HG03139 (cell line): ENCODE data around the gene ACP7.

Source experiments
- ATAC-seq: cut with Tn5 transposase; IDR thresholded peaks from one replicate; pipeline ENCODE4 v1.9.1; 2021; ENCODE audit not compliant: unreplicated experiment

The ACP7 gene

DNA sequence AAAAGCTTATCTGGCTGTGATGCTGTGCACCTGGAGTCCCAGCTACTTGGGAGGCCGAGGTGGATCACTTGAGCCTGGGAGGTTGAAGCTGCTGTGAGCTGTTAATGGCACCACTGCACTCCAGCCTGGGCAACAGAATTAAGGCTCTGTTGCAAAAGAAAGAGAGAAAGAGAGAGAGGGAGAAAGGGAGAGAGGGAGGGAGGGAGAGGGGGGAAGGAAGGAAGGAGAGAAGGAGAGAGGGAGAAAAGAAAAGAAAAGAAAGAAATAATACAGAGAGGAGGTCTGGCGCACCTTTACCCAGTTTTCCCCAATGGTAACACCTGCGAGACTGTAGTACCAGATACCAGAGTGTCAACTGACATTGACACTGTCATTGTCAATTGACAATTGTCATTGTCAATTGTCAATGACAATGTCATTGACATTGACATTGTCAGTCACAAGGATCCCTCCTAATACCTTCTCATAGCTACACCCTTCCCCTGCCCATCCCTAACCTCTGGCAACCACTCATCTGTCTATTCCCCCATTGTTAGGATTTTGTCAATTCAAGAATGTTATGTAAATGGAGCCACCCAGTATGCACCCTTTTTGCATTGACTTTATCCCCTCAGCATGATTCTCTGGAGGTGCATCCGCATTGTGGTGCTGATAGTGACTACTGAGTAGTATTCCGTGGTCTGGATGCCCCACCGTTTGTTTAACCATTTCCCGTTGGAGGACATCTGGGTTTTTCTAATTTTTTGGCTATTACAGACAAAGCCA is 62.7 kb downstream of the ACP7 start:
- no peak for ATAC-seq

DNA sequence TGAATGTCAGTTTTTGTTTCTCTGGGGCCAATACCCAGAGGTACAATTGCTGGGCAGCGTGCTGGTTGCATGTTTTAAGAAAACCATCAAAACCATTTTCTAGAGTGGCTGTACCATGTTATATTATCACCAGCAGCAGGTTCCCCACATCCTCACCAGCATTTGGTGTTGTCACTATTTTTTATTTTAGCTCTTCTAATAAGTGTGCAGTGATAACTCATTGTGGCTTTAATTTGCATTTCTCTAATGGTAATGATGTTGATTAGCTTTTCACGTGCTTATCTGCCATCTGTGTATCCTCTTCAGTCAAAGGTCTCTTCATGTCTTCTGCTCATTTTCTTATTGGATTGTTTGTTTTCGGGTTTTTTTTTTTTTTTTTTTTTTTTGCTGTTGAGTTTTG is 63.3 kb downstream of the ACP7 start:
- no peak for ATAC-seq

DNA sequence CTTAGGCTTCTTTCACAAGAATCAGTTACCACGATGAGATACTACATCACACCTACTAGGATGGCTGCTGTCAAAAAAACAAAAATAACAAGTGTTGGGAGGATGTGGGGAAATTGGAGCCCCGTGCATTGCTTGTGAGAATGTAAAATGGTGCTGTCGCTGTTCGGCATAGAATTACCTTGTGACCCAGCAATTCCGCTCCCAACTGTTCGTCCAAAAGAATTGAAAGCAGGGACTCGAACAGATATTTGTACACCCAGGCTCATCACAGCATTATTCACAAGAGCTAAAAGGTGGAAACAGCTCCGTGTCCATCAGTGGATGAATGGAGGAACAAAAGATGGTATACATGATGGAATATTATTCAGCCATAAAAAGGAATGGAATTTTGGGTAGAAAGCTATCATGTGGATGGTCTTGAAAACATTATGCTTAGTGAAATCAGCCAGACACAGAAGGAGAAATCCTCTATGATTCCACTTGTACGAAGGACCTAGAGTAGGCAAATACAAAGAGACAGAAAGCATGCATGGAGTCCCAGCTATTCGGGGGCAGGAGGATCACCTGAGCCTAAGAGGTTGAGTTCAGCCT is 64.9 kb downstream of the ACP7 start:
- no peak for ATAC-seq

- ATAC-seq, result no peak
These were observed 66.1 kb downstream of the ACP7 start for GRCh38 chr19:39150235-39150634.

DNA sequence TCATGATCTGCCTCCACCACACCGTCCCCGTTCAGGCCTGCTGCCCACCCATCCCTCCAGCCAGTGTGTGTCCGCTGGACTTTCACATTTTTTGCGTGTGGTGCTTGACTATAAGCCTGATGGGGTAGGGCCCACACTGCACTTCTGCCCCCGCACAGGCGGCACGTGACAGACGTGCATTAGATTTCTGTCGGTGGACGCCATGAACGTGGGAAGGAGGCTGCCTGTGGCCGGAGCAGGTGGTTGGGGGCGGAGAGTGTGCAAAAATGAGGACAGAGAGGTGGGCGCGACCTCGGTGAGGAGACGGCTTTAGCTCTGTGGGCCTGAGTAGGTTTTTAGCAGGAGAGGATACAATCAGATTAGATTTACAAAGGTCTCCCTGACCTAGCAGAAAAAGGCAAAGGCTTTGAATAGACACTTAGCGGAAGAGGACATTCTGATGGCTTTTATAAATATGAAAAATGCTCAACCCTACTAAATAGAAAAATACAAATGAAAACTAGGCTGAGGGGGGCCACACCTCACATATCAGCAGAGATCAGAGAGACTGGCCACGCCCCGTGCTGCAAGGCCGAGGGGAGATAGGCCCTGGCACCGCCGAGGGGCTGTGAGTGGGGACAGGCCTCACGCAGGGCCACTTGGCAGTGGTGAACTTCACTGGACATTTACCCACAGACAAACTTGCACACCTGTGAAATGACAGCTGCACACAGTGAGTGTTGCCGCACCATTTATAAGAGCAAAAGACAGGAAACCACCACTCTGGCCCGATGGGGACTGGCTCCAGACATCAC is 66.8 kb downstream of the ACP7 start:
- ATAC-seq, result no peak

DNA sequence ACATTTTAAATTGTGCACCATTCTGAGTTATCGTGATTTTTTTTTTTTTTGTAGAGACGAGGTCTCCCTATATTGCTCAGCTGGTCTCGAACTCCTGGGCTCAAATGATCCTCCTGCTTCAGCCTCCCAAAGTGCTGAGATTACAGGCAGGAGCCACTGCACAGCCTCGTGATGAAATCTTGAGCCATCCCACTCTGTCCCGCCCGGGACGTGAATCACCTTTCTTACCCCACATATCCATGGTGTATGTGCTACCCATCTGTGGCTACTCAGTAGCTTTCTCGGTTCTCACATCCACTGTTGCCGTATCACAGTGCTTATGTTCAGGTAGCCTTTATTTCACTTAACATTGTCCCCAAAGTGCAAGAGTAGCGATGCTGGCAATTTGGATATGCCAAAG is 67.9 kb downstream of the ACP7 start:
- ATAC-seq, result no peak

GRCh38 chr19:39154100-39154628 is 70.0 kb downstream of the ACP7 start:
- no peak for ATAC-seq

GRCh38 chr19:39154629-39155100 is 70.5 kb downstream of the ACP7 start:
- ATAC-seq, result no peak

GRCh38 chr19:39155114-39155700 is 71.0 kb downstream of the ACP7 start:
- ATAC-seq, result no peak

DNA sequence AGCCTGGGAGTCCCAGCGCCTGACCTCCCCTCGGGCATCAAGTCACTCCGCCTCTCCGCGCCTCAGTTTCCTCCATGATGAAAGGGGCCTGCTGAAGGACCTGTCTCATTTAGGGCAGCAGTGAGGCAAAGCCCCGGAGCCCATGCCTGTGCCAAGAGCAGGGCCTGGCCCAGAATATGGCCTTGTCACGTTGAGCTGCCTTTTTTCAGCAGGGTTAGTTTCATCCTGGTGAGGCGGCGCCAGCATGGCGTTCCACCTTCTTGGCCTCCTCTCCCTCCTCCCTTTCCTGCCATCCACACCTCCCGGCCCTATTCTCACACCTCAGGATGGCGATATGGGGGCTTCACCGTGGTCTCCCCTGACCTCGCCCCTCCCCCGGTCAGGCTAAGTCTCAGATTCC is 71.6 kb downstream of the ACP7 start:
- no peak for ATAC-seq

DNA sequence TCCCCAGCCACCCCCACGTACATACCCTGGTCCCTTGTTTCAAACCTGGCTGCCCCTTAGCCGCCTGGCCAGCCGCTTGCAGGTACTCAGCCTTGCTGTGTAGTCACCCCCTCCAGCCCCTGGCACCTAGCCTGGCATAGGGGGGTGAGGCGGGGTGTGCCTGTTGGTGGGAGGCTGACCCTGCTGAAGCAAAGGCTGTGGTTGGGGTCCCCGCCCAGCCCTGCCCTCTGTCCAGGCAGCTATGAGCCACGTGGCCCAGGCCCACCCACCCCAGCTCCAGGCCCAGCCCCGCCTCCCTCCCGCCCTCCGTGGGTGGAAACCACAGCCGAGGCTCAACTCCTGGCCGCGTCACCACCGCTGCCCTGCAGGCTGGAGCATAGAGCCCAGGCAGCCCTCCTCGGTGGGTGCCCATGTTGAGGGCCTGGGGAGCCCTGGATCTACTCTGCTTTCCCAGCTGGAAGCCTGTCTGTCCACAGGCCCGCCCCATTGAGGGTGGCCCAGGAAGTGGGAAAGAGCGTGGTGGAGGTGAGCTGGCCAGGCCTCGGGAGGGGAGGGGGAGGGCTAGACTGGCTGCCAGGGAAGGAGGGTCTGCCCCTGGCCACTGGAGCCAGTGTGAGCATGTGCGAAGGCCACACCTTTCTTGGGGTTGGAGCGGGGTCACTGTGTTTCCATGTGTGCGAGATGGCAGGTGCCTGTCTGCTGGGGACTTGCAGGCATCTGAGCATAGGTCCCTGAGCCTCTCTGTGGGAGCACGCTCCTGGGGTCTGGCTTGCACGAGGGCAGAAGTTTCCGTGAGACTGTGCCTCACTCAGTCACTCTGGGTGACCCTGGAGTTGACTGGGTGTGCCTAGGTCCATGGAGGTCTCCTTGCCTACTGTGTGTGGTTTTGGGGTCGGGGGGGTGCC is 72.4 kb downstream of the ACP7 start:
- ATAC-seq, result no peak

GRCh38 chr19:39157275-39157996 is 73.3 kb downstream of the ACP7 start:
- ATAC-seq, result no peak

- ATAC-seq, result no peak
These were observed 73.8 kb downstream of the ACP7 start for GRCh38 chr19:39157997-39158389.

DNA sequence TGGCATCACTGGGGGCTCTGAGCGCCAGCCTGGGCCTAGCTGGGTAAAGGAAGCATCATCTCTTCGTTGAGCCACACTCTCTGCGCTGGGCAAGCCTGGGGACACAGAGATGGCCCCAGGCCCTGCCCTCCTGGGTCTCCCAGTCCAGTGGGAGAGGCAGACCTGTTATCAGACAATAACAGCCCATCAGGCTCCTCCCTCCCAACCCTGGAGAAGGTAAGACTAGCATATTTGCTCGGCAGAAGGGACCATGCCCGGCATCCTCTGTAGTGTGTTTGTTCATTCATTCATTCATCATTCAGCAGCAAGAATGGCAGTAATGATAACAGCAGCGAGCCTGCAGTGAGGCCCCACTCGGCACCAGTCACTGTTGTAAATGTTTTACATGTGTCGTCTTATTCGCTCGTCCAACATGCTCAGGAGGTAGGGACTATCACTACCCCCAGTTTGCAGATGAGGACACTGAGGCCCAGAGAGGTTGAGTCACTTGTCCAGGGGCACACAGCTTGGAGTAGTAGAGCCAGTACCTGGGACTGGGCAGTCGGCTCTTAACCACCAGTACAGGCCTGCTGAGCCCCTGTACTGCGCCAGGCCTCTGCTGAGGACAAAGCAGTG is 74.6 kb downstream of the ACP7 start:
- ATAC-seq, result no peak

DNA sequence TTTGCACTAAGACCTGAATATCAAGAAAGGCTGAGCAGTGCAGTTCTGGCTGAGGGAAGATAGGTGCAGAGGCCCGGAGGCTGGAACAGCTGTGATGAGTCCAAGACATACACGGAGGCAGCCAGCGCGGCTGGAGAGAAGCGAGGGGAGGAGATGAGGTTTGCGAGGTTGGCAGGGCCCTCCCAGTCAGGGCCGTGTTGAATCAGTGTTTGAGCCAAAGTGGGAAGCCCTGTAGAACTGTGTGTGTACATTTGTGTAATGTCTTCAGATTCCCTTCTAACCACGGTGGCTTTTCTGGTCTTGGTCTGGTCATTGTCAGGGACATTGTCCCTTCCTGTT is 76.3 kb downstream of the ACP7 start:
- ATAC-seq, result no peak
